CD4-positive, alpha-beta T cell treated with Interferon alpha-2 for 1 hour (primary cell): Measurements from ENCODE around the gene CALM3.

Experiments used
- DNase-seq, 2 donors: peaks; one replicate each; pipeline ENCODE4 v3.0.0-alpha.2; 2020 to 2022

The CALM3 gene

DNA sequence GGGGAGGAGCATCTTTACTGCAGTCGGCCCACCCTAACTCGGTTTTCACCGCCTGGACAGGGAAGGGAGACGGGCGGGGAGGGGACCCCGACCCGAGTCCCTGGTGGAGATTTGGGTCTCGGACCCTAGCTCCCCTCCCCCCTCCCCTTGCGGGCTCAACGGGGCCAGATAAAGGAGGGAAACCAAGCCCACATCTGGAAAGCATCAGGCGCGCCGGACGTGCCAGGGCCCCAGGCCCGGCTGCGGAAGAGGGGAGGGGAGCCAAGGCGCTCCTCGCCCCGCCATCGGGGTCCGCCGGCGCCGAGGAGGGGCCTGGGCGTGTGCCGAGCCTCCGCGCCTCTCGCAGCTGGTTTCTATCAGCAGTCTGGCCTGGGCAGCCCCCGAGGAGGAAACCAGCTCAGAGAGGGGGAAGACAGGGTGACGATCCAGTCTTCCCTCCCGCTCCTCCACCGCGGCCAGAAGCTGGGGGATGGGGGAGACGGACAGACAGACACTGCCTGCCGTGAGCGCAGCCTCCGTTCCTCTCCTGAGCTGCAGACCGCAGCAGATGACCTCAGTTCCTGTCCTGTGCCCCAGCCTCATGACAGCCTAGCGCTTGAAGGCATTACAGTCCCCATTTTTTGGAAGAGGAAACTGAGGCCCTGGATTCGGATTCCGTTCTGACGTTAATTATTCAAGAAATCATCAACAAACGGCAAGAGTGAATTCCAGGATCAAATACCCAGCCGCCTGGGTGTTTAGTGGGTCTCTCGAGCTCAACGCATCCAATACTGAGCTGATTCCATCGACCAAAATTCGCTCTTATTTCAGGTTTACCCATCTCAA is 38.4 kb downstream of the CALM3 start:
- peak; percentile 38 to 49 for DNase-seq

- no peak for DNase-seq
Observed at GRCh38 chr19:46640656-46641055, 39.5 kb downstream of the CALM3 start.

- DNase-seq, result no peak
Observed at GRCh38 chr19:46644720-46645119, 43.6 kb downstream of the CALM3 start.

DNA sequence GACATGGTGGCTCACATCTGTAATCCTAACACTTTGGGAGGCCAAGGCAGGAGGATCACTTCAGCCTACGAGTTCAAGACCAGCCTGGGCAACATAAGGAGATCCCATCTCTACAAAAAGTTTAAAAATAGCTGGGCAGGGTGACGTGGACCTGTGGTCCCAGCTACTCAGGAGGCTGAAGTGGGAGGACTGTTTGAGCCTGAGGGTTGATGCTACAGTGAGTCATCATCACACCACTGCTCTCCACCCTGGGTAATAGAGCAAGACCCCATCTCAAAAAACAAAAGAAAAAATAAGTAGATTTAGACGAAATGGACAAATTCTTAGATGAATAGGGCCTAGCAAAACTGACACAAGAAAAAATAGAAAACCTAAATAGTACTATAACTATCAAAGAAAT is 45.3 kb downstream of the CALM3 start:
- DNase-seq, result no peak

DNA sequence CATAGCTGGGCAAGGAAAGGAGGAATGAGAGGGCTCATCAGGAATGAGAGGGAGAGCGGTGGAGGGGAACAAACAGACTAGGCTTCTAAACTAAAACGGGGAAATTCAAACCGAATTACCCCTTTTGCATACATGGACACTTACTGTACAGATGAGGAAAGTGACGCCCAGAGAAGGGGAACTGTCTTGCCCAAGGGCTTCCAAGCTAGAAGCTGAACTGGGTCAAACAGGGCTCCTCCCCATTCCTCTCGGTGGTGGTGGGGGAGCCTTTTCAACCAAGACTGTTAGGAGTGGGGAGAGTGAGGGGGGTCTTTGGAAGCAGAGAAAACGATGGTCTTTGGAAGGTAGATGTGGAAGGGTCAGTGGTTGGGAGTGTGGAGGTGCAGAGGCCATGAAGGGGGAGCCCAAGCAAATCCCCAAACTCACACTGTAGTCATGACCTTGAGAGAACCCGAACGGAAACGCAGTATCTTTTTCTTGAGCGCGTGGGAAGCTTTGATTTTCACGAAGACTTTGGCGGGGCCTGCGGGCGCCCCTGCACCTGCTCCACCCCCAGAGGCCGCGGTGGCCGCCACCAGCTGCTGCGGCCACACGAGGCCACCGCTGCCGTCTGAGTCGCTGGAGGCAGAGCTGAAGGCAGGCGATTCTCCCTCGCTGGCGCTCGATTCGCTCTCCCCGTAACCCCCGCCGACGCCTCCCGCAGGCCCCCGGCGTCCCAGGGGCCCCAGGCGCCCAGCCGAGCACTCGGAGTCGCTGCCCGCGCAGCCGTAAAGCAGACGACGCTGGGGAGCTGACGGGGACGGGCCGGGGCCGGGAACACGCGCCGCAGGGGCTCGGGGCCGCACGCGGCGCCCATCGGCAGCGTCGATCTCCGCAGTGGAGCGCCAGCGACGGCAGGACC is 47.2 kb downstream of the CALM3 start:
- DNase-seq, result no peak

- DNase-seq, result no peak
Observed at GRCh38 chr19:46648961-46649960, 48.1 kb downstream of the CALM3 start.

- DNase-seq, result no peak
Observed at GRCh38 chr19:46650445-46650844, 49.3 kb downstream of the CALM3 start.

GRCh38 chr19:46654621-46655152 is 53.6 kb downstream of the CALM3 start:
- no peak for DNase-seq

GRCh38 chr19:46656541-46656940 is 55.4 kb downstream of the CALM3 start:
- no peak for DNase-seq

DNA sequence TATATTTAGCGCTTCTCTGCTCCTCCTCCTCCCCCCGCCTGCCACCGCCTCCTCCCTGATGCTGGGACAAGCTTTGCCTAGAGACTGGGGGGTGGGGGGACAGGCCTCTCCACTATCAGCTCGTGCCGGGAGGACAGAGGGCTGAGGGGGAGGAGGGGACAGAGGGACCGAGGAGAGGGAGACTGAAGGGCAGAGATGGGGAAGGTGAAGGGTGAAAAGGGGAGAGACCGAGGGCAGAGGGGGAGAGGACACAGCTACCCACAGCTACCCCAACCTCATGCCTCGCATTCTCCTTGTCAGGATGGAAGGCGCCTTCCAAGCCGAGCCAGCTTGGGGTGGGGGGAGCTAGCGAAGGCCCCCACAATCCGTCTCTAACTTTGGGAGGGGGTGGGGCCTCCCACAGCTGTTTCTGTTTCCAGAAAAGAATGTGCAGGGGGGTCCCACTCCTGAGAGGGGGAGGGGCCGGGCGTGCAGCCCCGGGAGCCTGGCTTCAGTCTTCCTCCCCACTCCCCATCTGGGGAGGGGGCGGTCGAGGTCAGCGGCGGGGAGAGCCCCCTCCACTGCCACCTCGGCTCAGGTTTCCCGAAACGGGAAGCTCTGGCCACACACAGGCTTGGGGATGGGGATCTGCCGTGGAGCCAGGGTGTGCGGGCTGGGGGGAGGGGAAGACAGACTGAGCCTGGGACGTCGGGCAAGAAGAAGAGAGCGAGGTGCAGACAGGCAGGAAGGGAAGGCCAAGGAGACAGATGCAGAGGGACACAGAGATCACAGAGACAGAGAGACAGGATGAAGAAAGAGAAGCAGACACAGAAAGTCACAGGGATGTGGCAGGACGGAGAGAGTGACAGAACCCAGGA is 58.2 kb downstream of the CALM3 start:
- no peak for DNase-seq

DNA sequence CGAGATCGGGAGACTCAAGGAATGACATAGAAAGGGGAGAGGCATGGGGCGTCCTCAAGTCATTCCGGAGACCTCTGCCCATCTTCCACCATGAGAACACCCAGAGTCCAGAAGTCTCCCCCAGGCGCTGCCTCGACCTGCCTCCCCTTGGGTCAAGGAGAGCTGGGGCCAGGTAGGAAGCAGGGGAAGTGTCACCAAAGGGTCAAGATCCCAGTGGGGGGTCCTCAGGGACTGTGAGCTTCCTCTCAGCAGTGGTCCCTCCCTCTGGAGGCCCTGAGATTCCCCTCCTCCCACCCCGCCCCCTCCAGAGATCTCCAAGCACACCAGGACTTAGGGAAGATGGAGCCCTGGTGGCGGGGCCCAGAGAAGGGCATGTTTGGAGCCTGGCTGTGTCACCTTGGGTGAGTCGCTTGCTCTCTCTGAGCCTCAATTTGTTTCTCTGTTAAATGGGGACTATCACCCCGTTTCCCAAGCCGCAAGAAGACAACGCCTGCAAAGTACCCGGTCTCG is 58.9 kb downstream of the CALM3 start:
- no peak for DNase-seq
